Mesendoderm (in vitro differentiated cells): ENCODE data around the gene CROT.

Source experiments
- DNase-seq: peaks from one replicate; pipeline ENCODE4 v3.0.0; 2013
- H2AK5ac ChIP-seq: 2 replicates; pipeline ENCODE4 v1.6.1; 2013; ENCODE audit warnings: low read length, inconsistent platforms
- H2BK120ac ChIP-seq: 2 replicates; pipeline ENCODE4 v1.6.1; 2013; ENCODE audit warnings: low read depth, mild to moderate bottlenecking, low read length, moderate library complexity, mixed read lengths
- H2BK15ac ChIP-seq: replicated peaks from 2 replicates; pipeline ENCODE4 v1.6.1; 2013; ENCODE audit warnings: low read depth, mild to moderate bottlenecking, moderate library complexity
- H2BK5ac ChIP-seq: 2 replicates; pipeline ENCODE4 v1.6.1; 2013; ENCODE audit warnings: low read length, inconsistent platforms
- H3K18ac ChIP-seq: 2 replicates; pipeline ENCODE4 v1.6.1; 2013; ENCODE audit warnings: mild to moderate bottlenecking, low read length, mixed read lengths
- H3K23ac ChIP-seq: one replicate; pipeline ENCODE4 v1.6.1; 2013; ENCODE audit warnings: low read length
- H3K27ac ChIP-seq: 2 replicates; pipeline ENCODE4 v1.5.1; 2013; ENCODE audit warnings: low read depth, mild to moderate bottlenecking, inconsistent platforms, low read length, moderate library complexity
- H3K27me3 ChIP-seq: 2 replicates; pipeline ENCODE4 v1.6.1; 2013; ENCODE audit warnings: low read length, control low read depth, mild to moderate bottlenecking, inconsistent platforms; ENCODE audit not compliant: insufficient read depth, poor library complexity
- H3K36me3 ChIP-seq: 2 replicates; pipeline ENCODE4 v1.6.1; 2013; ENCODE audit warnings: low read length, inconsistent platforms; ENCODE audit not compliant: control insufficient read depth, insufficient read depth
- H3K4ac ChIP-seq: one replicate; pipeline ENCODE4 v1.6.1; 2013; ENCODE audit warnings: low read depth, mild to moderate bottlenecking, low read length, moderate library complexity
- H3K4me1 ChIP-seq: 2 replicates; pipeline ENCODE4 v1.6.1; 2013; ENCODE audit warnings: low read depth, low read length, inconsistent platforms; ENCODE audit not compliant: control insufficient read depth
- H3K4me2 ChIP-seq: 2 replicates; pipeline ENCODE4 v1.6.1; 2013; ENCODE audit warnings: low read length
- H3K4me3 ChIP-seq: 2 replicates; pipeline ENCODE4 v1.5.1; 2013; ENCODE audit warnings: mild to moderate bottlenecking, low read length
- H3K56ac ChIP-seq: one replicate; pipeline ENCODE4 v1.6.1; 2013; ENCODE audit warnings: low read length
- H3K79me1 ChIP-seq: 2 replicates; pipeline ENCODE4 v1.6.1; 2013; ENCODE audit warnings: low read length, inconsistent platforms
- H3K79me2 ChIP-seq: 2 replicates; pipeline ENCODE4 v1.6.1; 2013; ENCODE audit warnings: mild to moderate bottlenecking, low read length; ENCODE audit not compliant: control insufficient read depth, insufficient read depth
- H3K9ac ChIP-seq: 2 replicates; pipeline ENCODE4 v1.6.1; 2013; ENCODE audit warnings: low read length, inconsistent platforms
- H4K5ac ChIP-seq: one replicate; pipeline ENCODE4 v1.6.1; 2013; ENCODE audit warnings: low read length
- H4K8ac ChIP-seq: one replicate; pipeline ENCODE4 v1.6.1; 2013; ENCODE audit warnings: low read depth, mild to moderate bottlenecking, control low read depth, low read length, moderate library complexity
- WGBS: extraction: QIAGEN DNeasy Blood & Tissue Kit; methylation state at CpG from one replicate; pipeline ENCODE4 v1.1.7; 2013; ENCODE audit warnings: low lambda C conversion rate, missing lambda C conversion rate; ENCODE audit not compliant: insufficient coverage; ENCODE audit errors: extremely low coverage; 5-methylcytosine and 5-hydroxymethylcytosine counted together

The CROT gene

GRCh38 chr7:87359366-87359765 lies 13.9 kb downstream of the CROT start:
- WGBS: no CpG with 5 or more reads among the region's 2 CpGs
- H3K79me1 ChIP-seq: no peaks in the 10 kb centered on the region
- H2BK120ac ChIP-seq: no peak overlapping the region
- no peak overlapping the region for H4K8ac ChIP-seq
- H3K9ac ChIP-seq: no peak overlapping the region
- no peak overlapping the region for H3K27ac ChIP-seq
- H3K36me3 ChIP-seq: no peaks in the 10 kb centered on the region
- H3K4me2 ChIP-seq: no peak overlapping the region
- H3K4me1 ChIP-seq: no peaks in the 10 kb centered on the region
- H3K27me3 ChIP-seq: no peaks in the 10 kb centered on the region
- H3K18ac ChIP-seq: no peak overlapping the region
- no peak overlapping the region for H3K23ac ChIP-seq
- H4K5ac ChIP-seq: no peak overlapping the region
- H2BK5ac ChIP-seq: no peak overlapping the region
- H3K56ac ChIP-seq: no peak overlapping the region
- no peak overlapping the region for H3K4ac ChIP-seq
- no peak overlapping the region for H2BK15ac ChIP-seq
- no peak for DNase-seq
- H2AK5ac ChIP-seq: no peak overlapping the region
- no peak overlapping the region for H3K4me3 ChIP-seq
- H3K79me2 ChIP-seq: no peaks in the 10 kb centered on the region

DNA sequence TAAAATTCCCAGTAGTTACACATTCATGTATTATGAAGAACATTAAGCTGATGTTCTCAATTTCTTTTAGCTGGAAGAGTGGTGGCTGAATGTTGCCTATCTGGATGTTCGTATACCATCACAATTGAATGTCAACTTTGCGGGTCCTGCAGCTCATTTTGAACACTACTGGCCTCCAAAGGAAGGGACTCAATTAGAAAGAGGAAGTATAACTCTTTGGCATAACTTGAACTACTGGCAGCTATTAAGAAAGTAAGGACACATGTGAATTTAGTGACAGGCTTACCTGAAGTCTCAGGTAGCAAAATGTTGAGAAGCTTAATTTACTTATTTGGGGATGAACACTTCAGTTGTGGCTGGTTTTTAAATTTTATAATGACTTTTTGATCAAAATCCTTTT lies 15.9 kb downstream of the CROT start:
- H2BK120ac ChIP-seq: no peak overlapping the region
- no peaks in the 10 kb centered on the region for H3K79me2 ChIP-seq
- no CpG with 5 or more reads among the region's 2 CpGs for WGBS
- no peak overlapping the region for H3K27ac ChIP-seq
- no peak overlapping the region for H3K56ac ChIP-seq
- H3K23ac ChIP-seq: no peak overlapping the region
- no peak overlapping the region for H4K5ac ChIP-seq
- no peaks in the 10 kb centered on the region for H3K79me1 ChIP-seq
- no peak overlapping the region for H2AK5ac ChIP-seq
- H2BK15ac ChIP-seq: no peak overlapping the region
- no peak overlapping the region for H3K4ac ChIP-seq
- H3K27me3 ChIP-seq: no peaks in the 10 kb centered on the region
- no peak overlapping the region for H3K9ac ChIP-seq
- no peak overlapping the region for H3K4me2 ChIP-seq
- DNase-seq: no peak
- no peak overlapping the region for H3K18ac ChIP-seq
- H3K4me1 ChIP-seq: no peaks in the 10 kb centered on the region
- H3K4me3 ChIP-seq: no peak overlapping the region
- no peaks in the 10 kb centered on the region for H3K36me3 ChIP-seq
- no peak overlapping the region for H2BK5ac ChIP-seq
- H4K8ac ChIP-seq: no peak overlapping the region

- Histone ChIP-seq H3K9ac (no peak overlapping the region), H3K4me3 (no peak overlapping the region), H3K4ac (no peak overlapping the region), H3K4me1 (no peaks in the 10 kb centered on the region), H2AK5ac (no peak overlapping the region), H2BK15ac (no peak overlapping the region), H3K36me3 (no peaks in the 10 kb centered on the region), H3K56ac (no peak overlapping the region), H3K79me1 (no peaks in the 10 kb centered on the region), H2BK120ac (no peak overlapping the region), H3K18ac (no peak overlapping the region), H4K8ac (no peak overlapping the region), H2BK5ac (no peak overlapping the region), H3K27me3 (no peaks in the 10 kb centered on the region), H3K23ac (no peak overlapping the region), H3K79me2 (no peaks in the 10 kb centered on the region), H3K4me2 (no peak overlapping the region), H4K5ac (no peak overlapping the region), H3K27ac (no peak overlapping the region)
- no CpG with 5 or more reads among the region's 1 CpG for WGBS
- no peak for DNase-seq
These were observed 17.9 kb downstream of the CROT start for GRCh38 chr7:87363342-87363741.

DNA sequence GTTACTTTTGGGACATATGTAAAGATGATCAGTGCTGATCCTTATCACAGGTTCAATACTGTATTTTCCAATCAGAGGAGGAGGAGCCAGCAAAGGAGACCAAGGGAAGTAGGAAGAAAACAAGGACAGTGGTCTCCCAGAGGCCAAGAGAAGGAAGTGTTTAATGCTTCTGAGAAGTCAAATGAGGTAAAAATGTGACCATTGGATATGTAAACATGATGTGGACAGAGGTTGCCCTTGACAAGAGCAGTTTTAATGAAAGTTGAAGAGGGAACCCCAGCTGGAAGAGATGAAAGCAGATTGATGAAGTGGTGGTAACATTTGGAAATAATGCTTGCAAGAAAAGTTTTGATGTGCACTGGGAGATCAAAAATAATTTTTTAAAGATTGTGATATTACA lies 18.8 kb downstream of the CROT start:
- H3K27me3 ChIP-seq: no peaks in the 10 kb centered on the region
- no peak overlapping the region for H3K56ac ChIP-seq
- H2BK15ac ChIP-seq: no peak overlapping the region
- no peak overlapping the region for H2BK5ac ChIP-seq
- no peak overlapping the region for H3K9ac ChIP-seq
- DNase-seq: no peak
- H3K4me2 ChIP-seq: no peak overlapping the region
- no peak overlapping the region for H4K8ac ChIP-seq
- no peak overlapping the region for H2BK120ac ChIP-seq
- no peaks in the 10 kb centered on the region for H3K79me1 ChIP-seq
- H3K23ac ChIP-seq: no peak overlapping the region
- H2AK5ac ChIP-seq: no peak overlapping the region
- H3K27ac ChIP-seq: no peak overlapping the region
- no peak overlapping the region for H4K5ac ChIP-seq
- H3K4me3 ChIP-seq: no peak overlapping the region
- H3K4me1 ChIP-seq: no peaks in the 10 kb centered on the region
- H3K4ac ChIP-seq: no peak overlapping the region
- no peaks in the 10 kb centered on the region for H3K79me2 ChIP-seq
- H3K36me3 ChIP-seq: no peaks in the 10 kb centered on the region
- H3K18ac ChIP-seq: no peak overlapping the region

DNA sequence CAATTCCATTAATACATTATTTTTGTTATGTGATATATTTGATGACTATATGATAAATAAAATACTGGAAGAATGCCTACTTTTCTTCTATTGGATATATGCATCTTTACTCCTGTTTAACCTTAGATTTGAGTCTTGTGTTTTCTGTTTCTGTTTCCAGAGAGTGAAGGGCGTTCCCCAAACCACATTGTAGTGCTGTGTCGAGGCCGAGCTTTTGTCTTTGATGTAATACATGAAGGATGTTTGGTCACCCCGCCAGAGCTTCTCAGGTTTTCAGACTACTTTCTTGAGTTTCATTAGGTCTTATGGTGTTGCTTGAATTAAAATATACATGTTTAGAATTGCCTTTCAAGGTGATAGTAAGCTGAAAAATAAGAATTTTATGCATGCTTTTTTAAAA lies 23.8 kb downstream of the CROT start:
- Histone ChIP-seq H3K23ac (no peak overlapping the region), H3K9ac (no peak overlapping the region), H2BK120ac (no peak overlapping the region), H3K79me2 (no peaks in the 10 kb centered on the region), H3K4ac (no peak overlapping the region), H3K79me1 (no peaks in the 10 kb centered on the region), H4K5ac (no peak overlapping the region), H3K4me1 (no peaks in the 10 kb centered on the region), H2BK15ac (no peak overlapping the region), H3K18ac (no peak overlapping the region), H4K8ac (no peak overlapping the region), H3K36me3 (no peaks in the 10 kb centered on the region), H3K27me3 (no peaks in the 10 kb centered on the region), H3K56ac (no peak overlapping the region), H3K4me2 (no peak overlapping the region), H3K27ac (no peak overlapping the region), H2AK5ac (no peak overlapping the region), H2BK5ac (no peak overlapping the region), H3K4me3 (no peak overlapping the region)
- DNase-seq: no peak
- no CpG with 5 or more reads among the region's 4 CpGs for WGBS

DNA sequence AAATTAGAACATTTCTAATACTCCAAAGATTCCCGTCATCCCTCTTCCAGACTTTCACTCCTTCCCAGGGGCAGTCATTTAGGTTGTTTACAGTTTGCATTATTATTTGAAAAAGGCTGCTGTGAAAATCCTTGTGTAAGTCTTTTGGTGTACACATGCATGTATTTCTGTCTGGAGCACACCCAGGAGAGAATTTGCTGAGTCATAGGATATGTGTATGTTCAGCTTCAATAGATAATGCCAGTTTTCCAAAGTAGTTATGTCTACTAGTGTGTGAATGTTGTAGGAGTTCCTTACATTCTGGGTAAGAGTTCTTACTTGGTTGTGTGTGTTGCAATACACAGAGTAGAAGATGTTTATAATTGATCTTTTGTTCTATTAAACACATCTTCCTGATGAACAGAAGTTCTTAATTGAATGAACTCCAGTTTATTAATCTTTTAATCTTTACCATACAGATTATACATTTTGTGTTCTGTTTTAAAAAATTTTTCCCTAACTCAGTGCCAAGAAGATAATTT lies 25.3 kb downstream of the CROT start:
- H3K4me2 ChIP-seq: no peak overlapping the region
- H4K8ac ChIP-seq: no peak overlapping the region
- no peak overlapping the region for H3K9ac ChIP-seq
- H2BK120ac ChIP-seq: no peak overlapping the region
- H2BK5ac ChIP-seq: no peak overlapping the region
- H3K4me1 ChIP-seq: no peaks in the 10 kb centered on the region
- no peak overlapping the region for H2BK15ac ChIP-seq
- H3K79me1 ChIP-seq: no peaks in the 10 kb centered on the region
- H3K79me2 ChIP-seq: no peaks in the 10 kb centered on the region
- WGBS: no CpG with 5 or more reads among the region's 1 CpG
- H3K27me3 ChIP-seq: no peaks in the 10 kb centered on the region
- no peaks in the 10 kb centered on the region for H3K36me3 ChIP-seq
- H3K56ac ChIP-seq: no peak overlapping the region
- H3K4ac ChIP-seq: no peak overlapping the region
- H3K4me3 ChIP-seq: no peak overlapping the region
- no peak overlapping the region for H3K27ac ChIP-seq
- no peak overlapping the region for H3K18ac ChIP-seq
- no peak overlapping the region for H4K5ac ChIP-seq
- no peak overlapping the region for H2AK5ac ChIP-seq
- DNase-seq: no peak
- no peak overlapping the region for H3K23ac ChIP-seq
